ENCODE data around the gene HES1. TPM values are rescaled to one million over a fixed set of nuclear protein-coding genes. Genes with fewer than 3 reads are reported as not detected.

HES1 gene
- total RNA-seq, 1 donor from 2014 or later = 40.3 TPM

DNA sequence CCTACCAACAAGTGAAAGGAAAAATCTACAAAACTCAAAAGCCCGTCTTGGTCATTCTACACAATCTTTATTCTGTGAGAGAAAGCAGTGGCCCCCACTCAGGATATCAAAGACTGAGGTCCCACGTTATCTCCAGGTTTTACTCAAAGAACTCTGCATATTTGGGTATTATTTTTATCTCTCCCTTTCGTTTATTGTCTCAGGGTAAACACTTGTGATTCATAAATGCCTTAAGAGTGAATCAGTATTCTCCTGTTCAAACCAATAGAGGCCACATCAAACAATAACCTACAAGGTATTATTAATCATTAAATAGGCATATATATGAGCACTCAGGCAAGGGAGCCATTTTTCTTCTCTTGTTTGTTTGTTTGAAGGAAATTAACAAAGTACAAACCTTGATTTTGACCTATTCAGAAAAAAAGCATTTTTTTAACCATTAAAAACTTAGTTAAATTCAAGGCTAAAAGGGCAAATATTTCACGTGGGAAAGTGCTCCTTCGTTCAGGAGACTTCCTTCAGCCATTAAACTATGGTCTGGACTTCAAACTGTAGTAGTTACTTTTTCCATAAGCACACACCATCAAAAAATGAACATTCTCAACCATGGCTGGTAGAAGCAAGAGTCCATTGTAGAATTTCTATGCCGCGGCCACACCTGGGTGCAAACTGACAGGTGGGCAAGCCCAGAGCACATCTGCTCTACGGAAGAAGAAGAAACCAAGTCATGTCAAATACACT, 13.9 kb upstream of the HES1 start:
- no peak for DNase-seq (ENCODE audit: low spot score)
- Mint-ChIP-seq H3K27me3 (ENCODE audit: unreplicated experiment) (peaks cover 7% of the 10 kb centered on the region), H3K36me3 (ENCODE audit: low read depth, unreplicated experiment) (no peaks in the 10 kb centered on the region), H3K4me1 (ENCODE audit: unreplicated experiment) (peaks cover 4% of the 10 kb centered on the region), H3K4me3 (ENCODE audit: unreplicated experiment) (no peak overlapping the region), H3K9me3 (ENCODE audit: unreplicated experiment) (no peaks in the 10 kb centered on the region), H3K27ac (ENCODE audit: unreplicated experiment) (no peak overlapping the region)
- TF ChIP-seq, protein P1, sequence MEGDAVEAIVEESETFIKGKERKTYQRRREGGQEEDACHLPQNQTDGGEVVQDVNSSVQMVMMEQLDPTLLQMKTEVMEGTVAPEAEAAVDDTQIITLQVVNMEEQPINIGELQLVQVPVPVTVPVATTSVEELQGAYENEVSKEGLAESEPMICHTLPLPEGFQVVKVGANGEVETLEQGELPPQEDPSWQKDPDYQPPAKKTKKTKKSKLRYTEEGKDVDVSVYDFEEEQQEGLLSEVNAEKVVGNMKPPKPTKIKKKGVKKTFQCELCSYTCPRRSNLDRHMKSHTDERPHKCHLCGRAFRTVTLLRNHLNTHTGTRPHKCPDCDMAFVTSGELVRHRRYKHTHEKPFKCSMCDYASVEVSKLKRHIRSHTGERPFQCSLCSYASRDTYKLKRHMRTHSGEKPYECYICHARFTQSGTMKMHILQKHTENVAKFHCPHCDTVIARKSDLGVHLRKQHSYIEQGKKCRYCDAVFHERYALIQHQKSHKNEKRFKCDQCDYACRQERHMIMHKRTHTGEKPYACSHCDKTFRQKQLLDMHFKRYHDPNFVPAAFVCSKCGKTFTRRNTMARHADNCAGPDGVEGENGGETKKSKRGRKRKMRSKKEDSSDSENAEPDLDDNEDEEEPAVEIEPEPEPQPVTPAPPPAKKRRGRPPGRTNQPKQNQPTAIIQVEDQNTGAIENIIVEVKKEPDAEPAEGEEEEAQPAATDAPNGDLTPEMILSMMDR (IDR thresholded peaks at IDR 0.05; ENCODE audit: unreplicated experiment) = no peak

DNA sequence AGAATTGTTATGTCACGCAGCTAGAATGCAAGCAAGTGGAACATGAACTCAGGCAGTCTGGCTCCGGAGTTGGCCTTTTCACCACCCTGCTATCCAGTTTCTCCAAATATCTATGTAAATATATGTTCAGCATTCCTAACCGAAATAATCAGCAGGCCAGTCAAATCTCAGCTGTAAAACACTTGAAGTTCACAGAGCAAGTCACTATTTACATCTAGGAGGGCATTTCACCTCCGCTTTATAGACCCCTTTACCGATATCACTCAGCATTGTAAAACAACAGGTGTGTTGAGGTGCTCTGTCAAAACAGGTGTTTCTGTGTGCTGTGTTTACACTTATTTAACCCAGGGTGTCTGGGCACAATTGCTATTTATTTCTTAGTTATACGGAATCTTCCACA, 12.2 kb upstream of the HES1 start:
- Mint-ChIP-seq H3K27me3 (ENCODE audit: unreplicated experiment) (peaks cover 7% of the 10 kb centered on the region), H3K4me1 (ENCODE audit: unreplicated experiment) (peaks cover 9% of the 10 kb centered on the region), H3K36me3 (ENCODE audit: low read depth, unreplicated experiment) (no peaks in the 10 kb centered on the region), H3K4me3 (ENCODE audit: unreplicated experiment) (no peak overlapping the region), H3K27ac (ENCODE audit: unreplicated experiment) (no peak overlapping the region), H3K9me3 (ENCODE audit: unreplicated experiment) (no peaks in the 10 kb centered on the region)
- DNase-seq (ENCODE audit: low spot score) = no peak
- TF ChIP-seq, protein P1 (IDR thresholded peaks at IDR 0.05; ENCODE audit: unreplicated experiment) = no peak

DNA sequence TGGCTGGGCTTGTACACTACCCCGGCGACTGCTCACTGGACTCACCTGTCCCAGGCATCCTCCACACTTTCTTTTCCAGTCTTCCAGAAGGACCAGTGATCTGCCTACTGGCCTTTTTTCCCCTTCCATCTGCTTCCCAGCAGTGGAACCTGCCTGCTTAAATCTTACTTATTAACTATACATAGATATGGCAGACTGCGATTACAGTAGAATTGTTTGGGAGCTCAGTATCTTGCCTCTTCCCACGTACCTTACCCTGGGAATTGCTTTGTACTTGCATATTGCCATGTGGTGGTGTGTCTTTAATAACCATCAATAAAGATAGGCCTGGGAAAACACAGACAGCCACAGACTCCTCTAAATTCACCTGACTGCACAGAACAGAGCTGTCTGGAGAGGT, 11.8 kb upstream of the HES1 start:
- DNase-seq (ENCODE audit: low spot score) = no peak
- no peaks in the 10 kb centered on the region for H3K36me3 Mint-ChIP-seq (ENCODE audit: low read depth, unreplicated experiment)
- peaks cover 7% of the 10 kb centered on the region for H3K27me3 Mint-ChIP-seq (ENCODE audit: unreplicated experiment)
- TF ChIP-seq, protein P1 (IDR thresholded peaks at IDR 0.05; ENCODE audit: unreplicated experiment) = no peak
- peaks cover 9% of the 10 kb centered on the region for H3K4me1 Mint-ChIP-seq (ENCODE audit: unreplicated experiment)
- no peak overlapping the region for H3K27ac Mint-ChIP-seq (ENCODE audit: unreplicated experiment)
- no peaks in the 10 kb centered on the region for H3K9me3 Mint-ChIP-seq (ENCODE audit: unreplicated experiment)
- no peak overlapping the region for H3K4me3 Mint-ChIP-seq (ENCODE audit: unreplicated experiment)

DNA sequence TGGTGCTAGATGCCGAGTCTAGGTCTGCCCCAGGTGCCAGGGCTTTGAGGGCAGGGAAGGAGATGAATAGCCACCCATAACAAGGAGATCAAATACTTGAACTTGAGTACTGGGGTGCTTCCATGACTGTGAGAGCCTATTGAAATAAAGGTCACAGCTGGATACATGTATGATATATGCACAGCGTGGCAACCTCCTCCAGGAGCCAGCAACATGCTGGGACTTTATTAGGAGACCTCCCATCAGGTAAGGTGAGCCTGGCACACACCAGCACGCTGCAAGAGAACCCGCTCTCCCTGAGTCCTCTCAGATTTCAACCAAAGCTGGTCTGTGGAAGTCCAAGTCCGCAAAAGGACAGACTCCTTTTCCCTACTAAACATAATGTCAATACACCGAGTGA, 10.5 kb upstream of the HES1 start:
- Mint-ChIP-seq H3K9me3 (ENCODE audit: unreplicated experiment) (no peaks in the 10 kb centered on the region), H3K27me3 (ENCODE audit: unreplicated experiment) (peaks cover 4% of the 10 kb centered on the region), H3K4me3 (ENCODE audit: unreplicated experiment) (no peak overlapping the region), H3K36me3 (ENCODE audit: low read depth, unreplicated experiment) (no peaks in the 10 kb centered on the region), H3K4me1 (ENCODE audit: unreplicated experiment) (peaks cover 9% of the 10 kb centered on the region), H3K27ac (ENCODE audit: unreplicated experiment) (no peak overlapping the region)
- TF ChIP-seq, protein P1 (IDR thresholded peaks at IDR 0.05; ENCODE audit: unreplicated experiment) = no peak
- DNase-seq (ENCODE audit: low spot score) = no peak

DNA sequence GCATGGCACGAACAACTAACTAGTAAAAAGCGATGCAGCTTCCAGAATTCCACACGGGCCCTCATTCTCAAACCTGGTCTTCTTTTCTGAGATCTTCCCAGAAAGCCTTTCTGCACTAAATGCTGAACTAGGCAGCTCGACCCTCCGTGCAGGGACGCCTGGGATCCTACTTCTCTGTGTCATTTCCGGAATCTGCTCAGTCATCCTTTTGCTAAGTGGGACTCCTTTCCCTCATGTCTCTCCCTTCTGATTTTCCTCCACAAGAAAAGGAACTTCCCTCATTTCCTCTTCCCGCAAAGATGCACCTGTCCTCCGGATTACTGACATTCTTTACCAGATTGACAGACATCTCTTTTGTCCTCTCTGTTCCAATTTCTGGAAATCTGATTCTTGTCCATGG, 9.2 kb upstream of the HES1 start:
- no peak for DNase-seq (ENCODE audit: low spot score)
- TF ChIP-seq, protein P1 (IDR thresholded peaks at IDR 0.05; ENCODE audit: unreplicated experiment) = no peak
- H3K27ac Mint-ChIP-seq (ENCODE audit: unreplicated experiment) = no peak overlapping the region
- H3K4me1 Mint-ChIP-seq (ENCODE audit: unreplicated experiment) = peaks cover 14% of the 10 kb centered on the region
- no peaks in the 10 kb centered on the region for H3K36me3 Mint-ChIP-seq (ENCODE audit: low read depth, unreplicated experiment)
- no peaks in the 10 kb centered on the region for H3K9me3 Mint-ChIP-seq (ENCODE audit: unreplicated experiment)
- peak overlapping the region; percentile 13 for H3K4me3 Mint-ChIP-seq (ENCODE audit: unreplicated experiment)
- H3K27me3 Mint-ChIP-seq (ENCODE audit: unreplicated experiment) = peaks cover 2% of the 10 kb centered on the region
